Thoracic aorta (tissue), 2 donors: ENCODE results near the gene PARD3. TPM values are rescaled to one million over a fixed set of nuclear protein-coding genes. Genes with fewer than 3 reads are reported as not detected.
A peak's percentile ranks its signal among the peaks of the same experiment; 100 is the strongest.

Experiments used
- ATAC-seq: fragments of 150-250 bp; one replicate; pipeline ENCODE4 v1.8.0; 2017; ENCODE audit warnings: low read depth; ENCODE audit not compliant: insufficient number of reproducible peaks, low FRiP score
- DNase-seq: peaks from one replicate; pipeline ENCODE4 v3.0.0-alpha.2; 2020; ENCODE audit warnings: low spot score
- H3K27ac ChIP-seq, 2 donors: fragments of 200-600 bp; sonication (generic); 1 replicate in 1 of 2; 2 replicates in 1 of 2; pipeline ENCODE4 v1.5.1; 2016; ENCODE audit warnings: mild to moderate bottlenecking in 2 of 2, moderate library complexity in 2 of 2
- H3K27me3 ChIP-seq: fragments of 200-600 bp; sonication (generic); replicated peaks from 2 replicates; pipeline ENCODE4 v1.6.0; 2016; ENCODE audit warnings: mild to moderate bottlenecking; ENCODE audit not compliant: insufficient read depth
- H3K36me3 ChIP-seq: fragments of 200-600 bp; sonication (generic); one replicate; pipeline ENCODE4 v1.5.1; 2016
- H3K4me1 ChIP-seq, 2 donors: fragments of 200-600 bp; sonication (generic); 1 replicate in 1 of 2; 2 replicates in 1 of 2; pipeline versions ENCODE4 v1.5.1 to v1.6.0; 2016; ENCODE audit warnings: low read depth in 2 of 2, mild to moderate bottlenecking in 1 of 2; ENCODE audit not compliant: control insufficient read depth in 1 of 2
- H3K4me3 ChIP-seq: fragments of 200-600 bp; sonication (generic); 2 replicates; pipeline ENCODE4 v1.5.1; 2016; ENCODE audit warnings: mild to moderate bottlenecking
- H3K9me3 ChIP-seq: fragments of 200-600 bp; sonication (generic); 2 replicates; pipeline ENCODE4 v1.5.1; 2016
- total RNA-seq, 2 donors: library from RNA; depleted of rRNA; stranded (reverse); fragments of >200 nt; gene quantifications; one replicate each; pipeline versions ENCODE4 v1.1.0 to v1.2.3, GENCODE V29; 2016
- TF ChIP-seq, protein P1 (sequence below): fragments of 200-600 bp; sonication (generic); IDR thresholded peaks from one replicate; pipeline ENCODE4 v1.5.1; 2019; ENCODE audit warnings: antibody characterized with exemption

Gene PARD3
- total RNA-seq, 2 donors from 2014 or later, result 16.7 to 34.5 TPM

- no peak for DNase-seq
- no peak for ATAC-seq
- Histone ChIP-seq H3K4me1 (peaks cover 4 to 27% of the 10 kb centered on the region in 2 donors), H3K36me3 (no peaks in the 10 kb centered on the region), H3K27ac (no peak overlapping the region), H3K4me3 (no peak overlapping the region), H3K9me3 (no peaks in the 10 kb centered on the region), H3K27me3 (no peaks in the 10 kb centered on the region)
- TF ChIP-seq, protein P1, sequence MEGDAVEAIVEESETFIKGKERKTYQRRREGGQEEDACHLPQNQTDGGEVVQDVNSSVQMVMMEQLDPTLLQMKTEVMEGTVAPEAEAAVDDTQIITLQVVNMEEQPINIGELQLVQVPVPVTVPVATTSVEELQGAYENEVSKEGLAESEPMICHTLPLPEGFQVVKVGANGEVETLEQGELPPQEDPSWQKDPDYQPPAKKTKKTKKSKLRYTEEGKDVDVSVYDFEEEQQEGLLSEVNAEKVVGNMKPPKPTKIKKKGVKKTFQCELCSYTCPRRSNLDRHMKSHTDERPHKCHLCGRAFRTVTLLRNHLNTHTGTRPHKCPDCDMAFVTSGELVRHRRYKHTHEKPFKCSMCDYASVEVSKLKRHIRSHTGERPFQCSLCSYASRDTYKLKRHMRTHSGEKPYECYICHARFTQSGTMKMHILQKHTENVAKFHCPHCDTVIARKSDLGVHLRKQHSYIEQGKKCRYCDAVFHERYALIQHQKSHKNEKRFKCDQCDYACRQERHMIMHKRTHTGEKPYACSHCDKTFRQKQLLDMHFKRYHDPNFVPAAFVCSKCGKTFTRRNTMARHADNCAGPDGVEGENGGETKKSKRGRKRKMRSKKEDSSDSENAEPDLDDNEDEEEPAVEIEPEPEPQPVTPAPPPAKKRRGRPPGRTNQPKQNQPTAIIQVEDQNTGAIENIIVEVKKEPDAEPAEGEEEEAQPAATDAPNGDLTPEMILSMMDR, result no peak
Measured at GRCh38 chr10:34127676-34128075, 687.4 kb downstream of the PARD3 start.

- ATAC-seq (no peak), DNase-seq (no peak)
- Histone ChIP-seq H3K4me1 (peaks cover 3 to 31% of the 10 kb centered on the region in 2 donors), H3K9me3 (no peaks in the 10 kb centered on the region), H3K27me3 (no peaks in the 10 kb centered on the region), H3K27ac (no peak overlapping the region), H3K4me3 (no peak overlapping the region), H3K36me3 (no peaks in the 10 kb centered on the region)
- TF ChIP-seq, protein P1, result no peak
Measured at GRCh38 chr10:34126371-34127151, 688.5 kb downstream of the PARD3 start.

DNA sequence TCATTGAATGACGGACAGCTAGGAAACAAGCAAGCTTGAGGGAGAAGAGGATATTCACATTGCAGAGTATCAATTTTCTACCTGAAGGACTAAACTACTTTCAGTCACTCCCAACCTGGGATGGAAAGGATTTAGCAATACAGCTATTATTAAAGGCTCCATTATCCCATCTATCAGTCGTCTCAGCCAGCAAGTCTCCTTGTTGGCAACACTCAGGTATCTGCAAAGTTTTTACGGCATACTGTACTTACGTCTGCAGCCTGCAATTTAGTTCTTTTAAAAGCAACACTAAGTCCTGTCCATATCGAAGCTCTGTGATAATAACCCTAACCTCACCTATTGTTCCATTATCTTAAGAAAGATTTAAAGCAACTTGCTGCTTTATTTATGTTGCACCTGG is 689.4 kb downstream of the PARD3 start:
- Histone ChIP-seq H3K36me3 (no peaks in the 10 kb centered on the region), H3K4me3 (no peak overlapping the region), H3K9me3 (no peaks in the 10 kb centered on the region), H3K27me3 (no peaks in the 10 kb centered on the region), H3K27ac (no peak overlapping the region), H3K4me1 (peaks cover 5 to 27% of the 10 kb centered on the region in 2 donors)
- DNase-seq (no peak), ATAC-seq (no peak)
- TF ChIP-seq, protein P1, result no peak

- Histone ChIP-seq H3K36me3 (no peaks in the 10 kb centered on the region), H3K4me1 (peaks cover 5 to 27% of the 10 kb centered on the region in 2 donors), H3K27me3 (no peaks in the 10 kb centered on the region), H3K4me3 (no peak overlapping the region), H3K27ac (no peak overlapping the region), H3K9me3 (no peaks in the 10 kb centered on the region)
- no peak for DNase-seq
- TF ChIP-seq, protein P1, result no peak
- no peak for ATAC-seq
Measured at GRCh38 chr10:34124522-34125035, 690.5 kb downstream of the PARD3 start.

DNA sequence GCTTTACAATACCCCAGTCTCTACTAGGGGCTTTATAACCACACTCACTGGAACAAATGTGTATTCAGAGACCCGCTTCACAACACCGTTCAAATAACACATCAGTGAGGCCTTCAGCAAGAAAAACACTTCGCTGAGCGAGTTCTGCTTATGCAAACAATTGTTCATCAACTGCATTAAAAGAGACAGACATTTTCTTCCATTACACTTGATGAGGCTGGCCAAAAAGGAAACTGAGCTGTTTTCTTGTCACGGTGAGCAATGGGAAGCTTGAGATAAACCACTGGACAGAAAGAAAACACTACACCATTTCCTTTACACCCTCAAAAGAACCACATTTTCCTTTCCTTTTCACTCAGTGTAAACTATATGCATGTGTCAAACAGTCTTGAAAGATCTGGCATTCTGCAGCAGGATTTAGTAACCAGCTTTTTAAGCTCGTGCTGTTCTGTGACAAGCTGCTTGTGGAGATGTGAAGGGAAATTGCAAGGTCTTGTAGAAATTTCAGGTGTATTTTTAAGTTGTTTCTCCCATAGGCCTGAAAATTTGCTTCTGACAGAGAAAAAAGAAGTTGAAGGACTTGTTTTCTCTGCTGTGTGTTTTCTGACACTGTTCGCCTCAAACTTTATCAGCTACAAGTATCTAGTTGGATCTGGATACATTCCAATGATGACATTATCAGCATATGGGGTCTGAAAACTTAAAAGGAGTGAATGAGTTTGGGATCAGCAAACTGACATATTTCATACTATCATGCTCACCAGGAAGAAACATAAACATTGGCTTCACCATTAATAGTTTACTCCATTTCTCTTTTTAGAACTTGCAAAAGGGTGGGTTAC is 693.1 kb downstream of the PARD3 start:
- Histone ChIP-seq H3K27me3 (no peaks in the 10 kb centered on the region), H3K4me1 (peaks cover 9 to 36% of the 10 kb centered on the region in 2 donors), H3K4me3 (peak overlapping the region; percentile 12), H3K9me3 (no peaks in the 10 kb centered on the region), H3K36me3 (no peaks in the 10 kb centered on the region), H3K27ac (peak overlapping the region; percentile 19 to 26)
- TF ChIP-seq, protein P1, result no peak
- DNase-seq (no peak), ATAC-seq (no peak)
